ENCODE measurements around the gene USP19. TPM values are rescaled to one million over a fixed set of nuclear protein-coding genes. Genes with fewer than 3 reads are reported as not detected.

The USP19 gene
- total RNA-seq, 1 experiment from 2014 or later: 73.3 TPM

GRCh38 chr3:49151610-49152009 lies 31.0 kb upstream of the USP19 start:
- Mint-ChIP-seq H3K27ac (peak overlapping the region; percentile 37; the same call in 1 of the 2 replicates), H3K4me3 (no peak overlapping the region), H3K9me3 (no peaks in the 10 kb centered on the region), H3K36me3 (no peaks in the 10 kb centered on the region), H3K4me1 (peaks cover 4% of the 10 kb centered on the region; the same call in 1 of the 2 replicates), H3K27me3 (ENCODE audit: low read depth) (peaks cover 57% of the 10 kb centered on the region)
- peak; percentile 63 for ATAC-seq
- TF ChIP-seq, protein P1, sequence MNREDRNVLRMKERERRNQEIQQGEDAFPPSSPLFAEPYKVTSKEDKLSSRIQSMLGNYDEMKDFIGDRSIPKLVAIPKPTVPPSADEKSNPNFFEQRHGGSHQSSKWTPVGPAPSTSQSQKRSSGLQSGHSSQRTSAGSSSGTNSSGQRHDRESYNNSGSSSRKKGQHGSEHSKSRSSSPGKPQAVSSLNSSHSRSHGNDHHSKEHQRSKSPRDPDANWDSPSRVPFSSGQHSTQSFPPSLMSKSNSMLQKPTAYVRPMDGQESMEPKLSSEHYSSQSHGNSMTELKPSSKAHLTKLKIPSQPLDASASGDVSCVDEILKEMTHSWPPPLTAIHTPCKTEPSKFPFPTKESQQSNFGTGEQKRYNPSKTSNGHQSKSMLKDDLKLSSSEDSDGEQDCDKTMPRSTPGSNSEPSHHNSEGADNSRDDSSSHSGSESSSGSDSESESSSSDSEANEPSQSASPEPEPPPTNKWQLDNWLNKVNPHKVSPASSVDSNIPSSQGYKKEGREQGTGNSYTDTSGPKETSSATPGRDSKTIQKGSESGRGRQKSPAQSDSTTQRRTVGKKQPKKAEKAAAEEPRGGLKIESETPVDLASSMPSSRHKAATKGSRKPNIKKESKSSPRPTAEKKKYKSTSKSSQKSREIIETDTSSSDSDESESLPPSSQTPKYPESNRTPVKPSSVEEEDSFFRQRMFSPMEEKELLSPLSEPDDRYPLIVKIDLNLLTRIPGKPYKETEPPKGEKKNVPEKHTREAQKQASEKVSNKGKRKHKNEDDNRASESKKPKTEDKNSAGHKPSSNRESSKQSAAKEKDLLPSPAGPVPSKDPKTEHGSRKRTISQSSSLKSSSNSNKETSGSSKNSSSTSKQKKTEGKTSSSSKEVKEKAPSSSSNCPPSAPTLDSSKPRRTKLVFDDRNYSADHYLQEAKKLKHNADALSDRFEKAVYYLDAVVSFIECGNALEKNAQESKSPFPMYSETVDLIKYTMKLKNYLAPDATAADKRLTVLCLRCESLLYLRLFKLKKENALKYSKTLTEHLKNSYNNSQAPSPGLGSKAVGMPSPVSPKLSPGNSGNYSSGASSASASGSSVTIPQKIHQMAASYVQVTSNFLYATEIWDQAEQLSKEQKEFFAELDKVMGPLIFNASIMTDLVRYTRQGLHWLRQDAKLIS (CRISPR knock-in tag; IDR thresholded peaks at IDR 0.05; ENCODE audit: borderline replicate concordance): no peak
- TF ChIP-seq TCF7 (CRISPR knock-in tag; IDR thresholded peaks at IDR 0.05; ENCODE audit: low read depth): no peak
- no peak for TF ChIP-seq ZNF317 (CRISPR knock-in tag; IDR thresholded peaks at IDR 0.05; ENCODE audit: borderline replicate concordance, low read depth)
- TF ChIP-seq ZNF532 (CRISPR knock-in tag; IDR thresholded peaks at IDR 0.05; ENCODE audit: borderline replicate concordance): no peak
- no peak for TF ChIP-seq E2F5 (CRISPR knock-in tag; IDR thresholded peaks at IDR 0.05)
- no peak for TF ChIP-seq CREM (CRISPR knock-in tag; IDR thresholded peaks at IDR 0.05)
- no peak for TF ChIP-seq SMAD4 (CRISPR knock-in tag; IDR thresholded peaks at IDR 0.05)
- no peak for TF ChIP-seq RORB (CRISPR knock-in tag; IDR thresholded peaks at IDR 0.05)
- TF ChIP-seq MYBL2 (CRISPR knock-in tag; IDR thresholded peaks at IDR 0.05): no peak
- TF ChIP-seq TP53 (CRISPR knock-in tag; IDR thresholded peaks at IDR 0.05): no peak
- TF ChIP-seq HMGA2 (CRISPR knock-in tag; IDR thresholded peaks at IDR 0.05): no peak
- no peak for TF ChIP-seq TEAD1 (CRISPR knock-in tag; IDR thresholded peaks at IDR 0.05)
- no peak for TF ChIP-seq ZNF121 (CRISPR knock-in tag; IDR thresholded peaks at IDR 0.05)
- TF ChIP-seq SOX15 (CRISPR knock-in tag; IDR thresholded peaks at IDR 0.05): no peak
- no peak for TF ChIP-seq IRF1 (CRISPR knock-in tag; IDR thresholded peaks at IDR 0.05)
- TF ChIP-seq ZNF416 (CRISPR knock-in tag; IDR thresholded peaks at IDR 0.05): no peak
- TF ChIP-seq, protein P2, sequence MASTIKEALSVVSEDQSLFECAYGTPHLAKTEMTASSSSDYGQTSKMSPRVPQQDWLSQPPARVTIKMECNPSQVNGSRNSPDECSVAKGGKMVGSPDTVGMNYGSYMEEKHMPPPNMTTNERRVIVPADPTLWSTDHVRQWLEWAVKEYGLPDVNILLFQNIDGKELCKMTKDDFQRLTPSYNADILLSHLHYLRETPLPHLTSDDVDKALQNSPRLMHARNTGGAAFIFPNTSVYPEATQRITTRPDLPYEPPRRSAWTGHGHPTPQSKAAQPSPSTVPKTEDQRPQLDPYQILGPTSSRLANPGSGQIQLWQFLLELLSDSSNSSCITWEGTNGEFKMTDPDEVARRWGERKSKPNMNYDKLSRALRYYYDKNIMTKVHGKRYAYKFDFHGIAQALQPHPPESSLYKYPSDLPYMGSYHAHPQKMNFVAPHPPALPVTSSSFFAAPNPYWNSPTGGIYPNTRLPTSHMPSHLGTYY (CRISPR knock-in tag; IDR thresholded peaks at IDR 0.05): no peak
- ChIA-PET POLR2A (no interaction called here), CTCF (no interaction called here)
- DNase-seq (ENCODE audit: low spot score): no peak
